Fibroblast of lung (primary cell): ENCODE data around the gene FAM222B.

Experiments used
- CTCF ChIP-seq, 2 donors: IDR thresholded peaks in 1 of 2; conservative IDR thresholded peaks in 1 of 2; 1 replicate in 1 of 2; 2 replicates in 1 of 2; pipeline ENCODE4 v1.5.1; 2011 to 2012; ENCODE audit warnings: low read length in 2 of 2, control low read depth in 1 of 2, inconsistent platforms in 1 of 2, low read depth in 1 of 2, mild to moderate bottlenecking in 1 of 2
- EZH2 ChIP-seq: IDR thresholded peaks from 2 replicates; pipeline ENCODE4 v1.5.1; 2012; ENCODE audit warnings: low read length, control low read depth, mild to moderate bottlenecking; ENCODE audit errors: missing control alignments

DNA sequence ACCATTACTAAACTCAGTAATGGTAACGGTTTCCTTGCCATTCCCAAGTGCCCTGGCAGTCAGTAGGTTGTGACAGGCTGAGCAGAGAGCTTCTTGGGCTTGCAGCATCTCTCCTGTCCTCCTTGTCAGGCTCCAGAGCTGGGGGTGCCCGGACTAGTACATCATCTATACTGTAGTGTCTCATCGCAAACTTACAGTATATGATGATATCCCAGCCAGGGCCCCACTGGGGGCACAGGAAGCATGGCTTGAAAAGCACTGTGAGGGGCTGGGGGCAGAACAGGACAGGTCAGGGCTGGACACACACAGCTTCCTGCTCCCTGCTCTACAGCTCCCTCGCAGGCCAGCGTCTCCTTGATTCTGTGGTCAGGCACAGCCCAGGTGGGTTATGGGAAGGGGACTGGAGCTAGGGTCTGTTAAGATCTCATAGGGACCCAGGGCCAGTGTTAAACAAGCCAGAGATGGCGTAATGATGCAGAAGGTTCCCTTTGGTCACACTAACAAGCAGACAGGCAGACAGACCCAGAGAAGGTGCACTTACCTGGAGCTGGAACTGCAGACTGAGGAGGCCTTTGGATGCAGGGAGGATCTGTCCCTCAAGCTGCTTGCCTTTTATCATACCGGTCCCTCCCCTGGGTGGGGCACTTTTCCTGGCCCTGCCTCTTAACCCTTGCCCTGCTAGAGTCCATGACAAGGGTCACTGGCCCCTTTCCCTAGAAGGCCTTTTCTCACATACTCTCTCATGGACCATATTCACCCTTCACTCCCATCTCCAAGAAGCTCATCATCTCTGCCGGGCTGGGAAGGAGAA, 19.0 kb upstream of the FAM222B start:
- TF ChIP-seq CTCF (conservative IDR thresholded peaks at IDR 0.05 in 1 of 2, IDR thresholded peaks at IDR 0.05 in 1 of 2; ENCODE audit: low read depth in 1 of 2, low read length in 2 of 2) (no peak), EZH2 (no peak)
